IMR-90 (cell line): ENCODE data around the gene ZNF486. TPM values are rescaled to one million over a fixed set of nuclear protein-coding genes. Genes with fewer than 3 reads are reported as not detected.

Experiments
- ATAC-seq: fragments of 200-7000 bp; cut with Tn5 transposase; 2 replicates; pipeline ENCODE4 v1.9.1; 2020; ENCODE audit warnings: low read depth, mild to moderate bottlenecking, moderate library complexity
- BruUV-seq: library from RNA; stranded (reverse); fragments of 400-500 nt; replicated peaks from 2 replicates; lab custom pipeline; 2021; lab: Mats Ljungman, UMichigan
- CTCF ChIA-PET: fragments of 300-600 bp; formaldehyde crosslinking; extraction: SDS; loops from one replicate; lab custom pipeline; 2021; ENCODE audit warnings: antibody characterized with exemption; lab: Yijun Ruan, JAX
- POLR2A ChIA-PET: fragments of 300-600 bp; sonication (Branson Sonifier 250); formaldehyde crosslinking; loops from one replicate; lab custom pipeline; 2022; ENCODE audit warnings: antibody characterized with exemption; ENCODE audit not compliant: unreplicated experiment; lab: Charles Lee
- DNase-seq: peaks from one replicate; pipeline ENCODE4 v3.0.0; 2013
- H2AFZ ChIP-seq: replicated peaks from 2 replicates; pipeline ENCODE3; 2013; ENCODE audit warnings: low read length, mild to moderate bottlenecking; ENCODE audit not compliant: poor library complexity
- H2AK5ac ChIP-seq: 2 replicates; pipeline ENCODE4 v1.6.1; 2013; ENCODE audit warnings: low read depth, low read length, inconsistent platforms
- H2AK9ac ChIP-seq: replicated peaks from 2 replicates; pipeline ENCODE3; 2013; ENCODE audit warnings: mild to moderate bottlenecking, low read depth, low read length, moderate library complexity; ENCODE audit not compliant: poor library complexity
- H2BK120ac ChIP-seq: 2 replicates; pipeline ENCODE4 v1.6.1; 2013; ENCODE audit warnings: low read depth, low read length, inconsistent platforms
- H2BK15ac ChIP-seq: 3 replicates; pipeline ENCODE4 v1.6.1; 2013; ENCODE audit warnings: low read depth, low read length, inconsistent platforms
- H2BK20ac ChIP-seq: 2 replicates; pipeline ENCODE4 v1.6.1; 2013; ENCODE audit warnings: low read depth, mild to moderate bottlenecking, inconsistent platforms, low read length, moderate library complexity
- H2BK5ac ChIP-seq: 2 replicates; pipeline ENCODE4 v1.6.1; 2013; ENCODE audit warnings: mild to moderate bottlenecking, low read depth, low read length, inconsistent platforms; ENCODE audit not compliant: poor library complexity, severe bottlenecking
- H3K14ac ChIP-seq: replicated peaks from 2 replicates; pipeline ENCODE4 v1.6.1; 2013; ENCODE audit warnings: low read depth, low read length, inconsistent platforms
- H3K18ac ChIP-seq: 2 replicates; pipeline ENCODE4 v1.6.1; 2013; ENCODE audit warnings: low read depth, low read length, control low read depth
- H3K23ac ChIP-seq: 2 replicates; pipeline ENCODE4 v1.6.1; 2013; ENCODE audit warnings: low read depth, low read length, inconsistent platforms
- H3K27ac ChIP-seq: 2 replicates; pipeline ENCODE4 v1.5.1; 2013; ENCODE audit warnings: mild to moderate bottlenecking, control low read depth, low read length; ENCODE audit not compliant: insufficient read depth
- H3K27me3 ChIP-seq: 2 replicates; pipeline ENCODE4 v1.6.1; 2013; ENCODE audit warnings: low read length; ENCODE audit not compliant: control insufficient read depth, insufficient read depth
- H3K36me3 ChIP-seq: 2 replicates; pipeline ENCODE4 v1.6.1; 2013; ENCODE audit warnings: low read length, mixed read lengths; ENCODE audit not compliant: control insufficient read depth, insufficient read depth
- H3K4ac ChIP-seq: 2 replicates; pipeline ENCODE4 v1.6.1; 2013; ENCODE audit warnings: low read depth, low read length, inconsistent platforms
- H3K4me1 ChIP-seq: 2 replicates; pipeline ENCODE4 v1.6.1; 2013; ENCODE audit warnings: low read length, mixed read lengths; ENCODE audit not compliant: control insufficient read depth, insufficient read depth
- H3K4me2 ChIP-seq: 2 replicates; pipeline ENCODE4 v1.6.1; 2013; ENCODE audit warnings: low read depth, mild to moderate bottlenecking, control low read depth, low read length, moderate library complexity
- H3K4me3 ChIP-seq: 2 replicates; pipeline ENCODE4 v1.5.1; 2013; ENCODE audit warnings: low read depth, mild to moderate bottlenecking, control low read depth, low read length, moderate library complexity; ENCODE audit not compliant: insufficient read depth
- H3K56ac ChIP-seq: 2 replicates; pipeline ENCODE4 v1.6.1; 2013; ENCODE audit warnings: low read length, inconsistent platforms; ENCODE audit not compliant: insufficient read depth; ENCODE audit errors: extremely low read depth
- H3K79me1 ChIP-seq, 2 experiments: 2 replicates each; pipeline ENCODE4 v1.6.1; 2013; ENCODE audit warnings: low read length in 2 of 2, inconsistent platforms in 1 of 2, low read depth in 1 of 2
- H3K9ac ChIP-seq: 2 replicates; pipeline ENCODE4 v1.6.1; 2013; ENCODE audit warnings: low read depth, low read length, control low read depth
- H3K9me1 ChIP-seq: 2 replicates; pipeline ENCODE4 v1.6.1; 2013; ENCODE audit warnings: low read length, inconsistent platforms; ENCODE audit not compliant: insufficient read depth
- H3K9me3 ChIP-seq: 2 replicates; pipeline ENCODE4 v1.6.1; 2013; ENCODE audit warnings: low read length; ENCODE audit not compliant: control insufficient read depth, insufficient read depth
- H4K20me1 ChIP-seq: 2 replicates; pipeline ENCODE4 v1.6.1; 2013; ENCODE audit warnings: low read length, inconsistent platforms; ENCODE audit not compliant: insufficient read depth
- H4K5ac ChIP-seq: 2 replicates; pipeline ENCODE4 v1.6.1; 2013; ENCODE audit warnings: mild to moderate bottlenecking, low read depth, low read length, control low read depth
- H4K8ac ChIP-seq, 2 experiments: 2 replicates each; pipeline ENCODE4 v1.6.1; 2013; ENCODE audit warnings: low read depth in 2 of 2, low read length in 2 of 2, control low read depth in 1 of 2, inconsistent platforms in 1 of 2
- H4K91ac ChIP-seq: 2 replicates; pipeline ENCODE4 v1.6.1; 2013; ENCODE audit warnings: low read depth, low read length, inconsistent platforms; ENCODE audit not compliant: insufficient read depth
- CEBPB ChIP-seq: IDR thresholded peaks from 2 replicates; pipeline ENCODE4 v1.6.1; 2012; ENCODE audit warnings: low read depth, low read length, improper control_type of control experiment
- FOS ChIP-seq: fragments of 150-350 bp; IDR thresholded peaks from 2 replicates; pipeline ENCODE4 v1.6.1; 2016; ENCODE audit warnings: low read depth, low read length
- RCOR1 ChIP-seq: IDR thresholded peaks from 2 replicates; pipeline ENCODE4 v1.6.1; 2012; ENCODE audit warnings: mild to moderate bottlenecking, low read length, improper control_type of control experiment; ENCODE audit not compliant: insufficient replicate concordance
- WGBS, 2 experiments: methylation state at CpG; one replicate each; pipeline versions ENCODE4 v1.1.5 to v1.1.7; 2013; ENCODE audit warnings: missing lambda C conversion rate in 2 of 2; ENCODE audit not compliant: insufficient read length in 1 of 2; ENCODE audit errors: extremely low coverage in 2 of 2; 5-methylcytosine and 5-hydroxymethylcytosine counted together
- dilution Hi-C: fragments of 300-500 bp; cut with HindIII; formaldehyde crosslinking; loops from one replicate; pipeline ENCODE4 v1.14.3; 2018; ENCODE audit warnings: low sequenced_read_pairs; ENCODE audit not compliant: unreplicated experiment
- in situ Hi-C: fragments of 300-500 bp; cut with MboI; formaldehyde crosslinking; loops from 3 replicates; pipeline ENCODE4 v1.14.3; 2019; ENCODE audit warnings: low sequenced_read_pairs, inconsistent platforms, mixed read lengths
- intact Hi-C: fragments of 100-400 bp; cut with micrococcal nuclease; formaldehyde crosslinking; loops from 2 replicates; pipeline ENCODE4 v1.10.0; 2022
- polyA plus RNA-seq, 3 experiments: library from polyadenylated mRNA; depleted of rRNA; stranded (reverse); fragments of >200 nt; gene quantifications; 2 replicates each; pipeline ENCODE4 v1.2.3, GENCODE V29; 2012; ENCODE audit warnings: low replicate concordance in 1 of 3
- total RNA-seq: library from RNA; depleted of rRNA; stranded (reverse); fragments of >200 nt; gene quantifications from 2 replicates; pipeline ENCODE4 v1.2.3, GENCODE V29; 2012

The ZNF486 gene
- total and polyA plus RNA-seq, 2 of the 4 experiments (the other 2 are of a cell fraction), result 2.2 to 4.1 TPM

- CTCF ChIA-PET, result no interaction called here
Observed at GRCh38 chr19:20237773-20238623, 71.0 kb downstream of the ZNF486 start.

More at GRCh38 chr19:20237773-20238623, 71.0 kb downstream of the ZNF486 start:
- POLR2A ChIA-PET, result no interaction called here
- no peak overlapping the region for H3K4ac ChIP-seq
- WGBS, 2 experiments, result 2% methylated on average over 16 of the region's 36 CpGs; no CpG with 5 or more reads in 1 of the 2 experiments
- H2AK9ac ChIP-seq, result peak overlapping the region; percentile 12
- H3K9ac ChIP-seq, result peak overlapping the region; percentile 32
- no peak overlapping the region for H2AK5ac ChIP-seq
- H3K79me1 ChIP-seq, result peaks cover 0 to 4% of the 10 kb centered on the region in 2 experiments; a peak in 2 of 4 replicates
- H3K18ac ChIP-seq, result no peak overlapping the region
- H3K4me1 ChIP-seq, result no peaks in the 10 kb centered on the region
- no peak overlapping the region for H2BK20ac ChIP-seq
- H2BK15ac ChIP-seq, result no peak overlapping the region
- no peak overlapping the region for H2BK120ac ChIP-seq
- H4K8ac ChIP-seq, result peak overlapping the region; percentile 34 to 52; a peak in 2 of 4 replicates
- H3K23ac ChIP-seq, result no peak overlapping the region
- peak overlapping the region; percentile 94 for H2AFZ ChIP-seq
- dilution Hi-C loops, result no loop called here
- DNase-seq (peak; percentile 77), ATAC-seq (peak; percentile 98)
- H4K91ac ChIP-seq, result no peak overlapping the region
- H4K20me1 ChIP-seq, result no peaks in the 10 kb centered on the region
- H3K27ac ChIP-seq, result peak overlapping the region; percentile 14; the same call in 1 of the 2 replicates
- no TSS peak for BruUV-seq
- H3K9me1 ChIP-seq, result no peaks in the 10 kb centered on the region
- no peak overlapping the region for H4K5ac ChIP-seq
- peaks cover 2% of the 10 kb centered on the region; the same call in 1 of the 2 replicates for H3K9me3 ChIP-seq
- TF ChIP-seq RCOR1, result no peak
- peak; percentile 60 for TF ChIP-seq CEBPB
- peak; percentile 16; the same call in 1 of the 2 replicates for TF ChIP-seq FOS
- in situ Hi-C loops, result no loop called here
- no peak overlapping the region; the same call in 1 of the 2 replicates for H3K56ac ChIP-seq
- intact Hi-C loops, result loop anchor here (10.0 kb wide), 1 partner anchor 183 kb away; no protein-coding TSS in a partner anchor
- no peak overlapping the region for H2BK5ac ChIP-seq
- no peaks in the 10 kb centered on the region for H3K27me3 ChIP-seq
- no peak overlapping the region for H3K14ac ChIP-seq
- H3K4me3 ChIP-seq, result peak overlapping the region; percentile 79
- H3K36me3 ChIP-seq, result no peaks in the 10 kb centered on the region
- H3K4me2 ChIP-seq, result peak overlapping the region; percentile 74
